Neural crest cell (in vitro differentiated cells): ENCODE results near the gene MRM2. TPM values are rescaled to one million over a fixed set of nuclear protein-coding genes. Genes with fewer than 3 reads are reported as not detected.

ENCODE experiments used
- DNase-seq: peaks from one replicate; pipeline ENCODE4 v3.0.0; 2021; ENCODE audit warnings: low read depth, mixed read lengths, low spot score
- H3K27ac Mint-ChIP-seq: one replicate; pipeline ENCODE4 v1.8.0; 2021; ENCODE audit warnings: mild to moderate bottlenecking, mixed read lengths; ENCODE audit not compliant: unreplicated experiment
- H3K27me3 Mint-ChIP-seq: 2 replicates; pipeline ENCODE4 v1.8.0; 2021; ENCODE audit warnings: low read depth, mild to moderate bottlenecking, mixed read lengths
- H3K36me3 Mint-ChIP-seq: 2 replicates; pipeline ENCODE4 v1.8.0; 2021; ENCODE audit warnings: low read depth, mild to moderate bottlenecking, mixed read lengths
- H3K4me1 Mint-ChIP-seq: 2 replicates; pipeline ENCODE4 v1.8.0; 2021; ENCODE audit warnings: mixed read lengths
- H3K4me3 Mint-ChIP-seq: one replicate; pipeline ENCODE4 v1.8.0; 2021; ENCODE audit warnings: mild to moderate bottlenecking, mixed read lengths
- H3K9me3 Mint-ChIP-seq: 2 replicates; pipeline ENCODE4 v1.8.0; 2021; ENCODE audit warnings: mixed read lengths
- total RNA-seq: library from RNA; stranded (reverse); gene quantifications from 2 replicates; pipeline ENCODE4 v1.2.1, GENCODE V29; 2021
- TF ChIP-seq, protein P1 (sequence below): fragments of 200-600 bp; sonication (generic); conservative IDR thresholded peaks from 2 replicates; pipeline ENCODE4 v1.5.0; 2021; ENCODE audit warnings: antibody characterized with exemption, mild to moderate bottlenecking

MRM2 gene
- total RNA-seq, 1 donor from 2014 or later, result 48.5 TPM

DNA sequence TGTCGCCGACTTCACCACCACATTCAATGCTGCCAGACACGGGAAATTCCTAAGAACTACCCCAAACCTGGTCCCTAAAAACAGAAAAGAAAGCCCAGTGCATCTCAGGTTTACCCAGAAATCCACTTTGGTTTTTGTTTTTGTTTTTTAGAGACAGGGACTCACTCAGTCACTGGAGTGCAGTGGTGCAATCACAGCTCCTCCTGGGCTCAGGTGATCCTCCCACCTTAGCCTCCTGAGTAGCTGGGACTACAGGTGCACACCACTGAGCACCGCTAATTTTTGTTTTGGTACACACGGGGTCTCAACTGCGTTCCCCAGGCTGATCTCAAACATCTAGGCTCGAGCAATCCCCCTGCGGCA is 32.1 kb downstream of the MRM2 start:
- Mint-ChIP-seq H3K27me3 (no peaks in the 10 kb centered on the region), H3K9me3 (no peaks in the 10 kb centered on the region), H3K4me3 (no peak overlapping the region), H3K27ac (no peak overlapping the region), H3K4me1 (no peaks in the 10 kb centered on the region), H3K36me3 (peaks cover 17% of the 10 kb centered on the region)
- TF ChIP-seq, protein P1, sequence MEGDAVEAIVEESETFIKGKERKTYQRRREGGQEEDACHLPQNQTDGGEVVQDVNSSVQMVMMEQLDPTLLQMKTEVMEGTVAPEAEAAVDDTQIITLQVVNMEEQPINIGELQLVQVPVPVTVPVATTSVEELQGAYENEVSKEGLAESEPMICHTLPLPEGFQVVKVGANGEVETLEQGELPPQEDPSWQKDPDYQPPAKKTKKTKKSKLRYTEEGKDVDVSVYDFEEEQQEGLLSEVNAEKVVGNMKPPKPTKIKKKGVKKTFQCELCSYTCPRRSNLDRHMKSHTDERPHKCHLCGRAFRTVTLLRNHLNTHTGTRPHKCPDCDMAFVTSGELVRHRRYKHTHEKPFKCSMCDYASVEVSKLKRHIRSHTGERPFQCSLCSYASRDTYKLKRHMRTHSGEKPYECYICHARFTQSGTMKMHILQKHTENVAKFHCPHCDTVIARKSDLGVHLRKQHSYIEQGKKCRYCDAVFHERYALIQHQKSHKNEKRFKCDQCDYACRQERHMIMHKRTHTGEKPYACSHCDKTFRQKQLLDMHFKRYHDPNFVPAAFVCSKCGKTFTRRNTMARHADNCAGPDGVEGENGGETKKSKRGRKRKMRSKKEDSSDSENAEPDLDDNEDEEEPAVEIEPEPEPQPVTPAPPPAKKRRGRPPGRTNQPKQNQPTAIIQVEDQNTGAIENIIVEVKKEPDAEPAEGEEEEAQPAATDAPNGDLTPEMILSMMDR, result no peak
- DNase-seq, result no peak

DNA sequence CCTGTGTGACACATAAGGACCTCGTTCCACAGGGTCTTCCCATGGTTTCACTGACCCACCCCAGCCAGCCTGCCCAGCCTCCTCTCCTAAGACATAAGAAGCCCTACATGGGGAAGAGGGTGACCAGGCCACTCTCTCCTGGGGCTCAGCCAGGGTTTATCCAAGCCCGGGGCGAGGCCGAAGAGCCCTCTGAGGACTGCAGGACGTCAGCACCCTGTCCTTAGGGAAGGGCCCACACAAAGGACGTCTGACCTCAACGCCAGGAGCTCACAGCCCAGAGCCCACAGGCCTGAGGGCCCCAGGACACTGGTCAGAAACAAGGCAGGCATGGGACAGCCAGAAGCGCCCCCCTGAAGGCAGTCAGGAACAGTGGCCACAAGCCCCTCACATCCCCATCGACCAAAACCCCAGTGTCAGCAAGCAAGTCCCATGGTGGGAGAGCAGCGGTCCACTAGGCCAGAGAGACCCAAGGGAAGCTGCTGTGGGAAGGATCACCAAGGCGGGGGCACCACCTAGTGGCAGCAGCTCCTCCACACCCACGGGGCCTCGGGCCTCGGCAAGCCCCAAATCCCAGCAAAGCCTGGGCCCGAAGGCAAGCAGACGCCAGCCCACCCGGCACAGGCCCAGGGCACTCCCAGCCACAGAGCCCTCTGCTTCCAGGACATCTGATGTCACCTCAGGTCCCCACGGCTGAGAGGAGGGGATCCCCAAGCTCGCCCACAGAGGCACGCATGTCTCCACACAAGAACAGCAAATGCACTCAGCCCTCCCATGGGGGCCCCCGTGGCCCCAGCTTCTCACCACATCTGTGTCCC is 32.7 kb downstream of the MRM2 start:
- peak; percentile 74 for DNase-seq
- Mint-ChIP-seq H3K4me3 (no peak overlapping the region), H3K9me3 (no peaks in the 10 kb centered on the region)

DNA sequence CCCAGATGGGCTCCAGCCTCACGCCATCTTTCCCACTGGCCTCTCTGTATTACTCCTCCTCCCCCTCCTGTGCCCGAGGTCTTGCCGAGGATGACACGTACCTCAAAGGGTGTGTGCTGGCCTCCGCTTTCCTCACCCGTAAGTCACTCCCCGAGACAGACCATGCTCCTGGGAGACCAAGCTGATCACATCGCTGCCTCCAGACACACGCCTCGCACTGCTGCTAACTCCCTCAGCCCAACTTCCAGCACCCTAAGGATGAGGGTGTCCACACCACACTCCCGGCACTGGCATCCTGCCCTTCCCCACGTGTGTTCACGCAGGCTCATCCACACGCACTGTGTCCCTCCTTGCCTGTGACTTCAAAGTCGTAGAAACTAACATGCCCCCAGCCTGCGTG is 33.3 kb downstream of the MRM2 start:
- peaks cover 9% of the 10 kb centered on the region for H3K4me1 Mint-ChIP-seq
- no peaks in the 10 kb centered on the region for H3K27me3 Mint-ChIP-seq
- H3K4me3 Mint-ChIP-seq, result no peak overlapping the region
- no peak for DNase-seq
- peaks cover 17% of the 10 kb centered on the region for H3K36me3 Mint-ChIP-seq
- H3K27ac Mint-ChIP-seq, result peak overlapping the region; percentile 88
- TF ChIP-seq, protein P1, result no peak
- no peaks in the 10 kb centered on the region for H3K9me3 Mint-ChIP-seq

More for the DNA sequence above, 32.7 kb downstream of the MRM2 start:
- Mint-ChIP-seq H3K36me3 (peaks cover 17% of the 10 kb centered on the region), H3K27ac (peak overlapping the region; percentile 88), H3K27me3 (no peaks in the 10 kb centered on the region), H3K4me1 (peaks cover 2% of the 10 kb centered on the region)
- TF ChIP-seq, protein P1, result peak; percentile 82

DNA sequence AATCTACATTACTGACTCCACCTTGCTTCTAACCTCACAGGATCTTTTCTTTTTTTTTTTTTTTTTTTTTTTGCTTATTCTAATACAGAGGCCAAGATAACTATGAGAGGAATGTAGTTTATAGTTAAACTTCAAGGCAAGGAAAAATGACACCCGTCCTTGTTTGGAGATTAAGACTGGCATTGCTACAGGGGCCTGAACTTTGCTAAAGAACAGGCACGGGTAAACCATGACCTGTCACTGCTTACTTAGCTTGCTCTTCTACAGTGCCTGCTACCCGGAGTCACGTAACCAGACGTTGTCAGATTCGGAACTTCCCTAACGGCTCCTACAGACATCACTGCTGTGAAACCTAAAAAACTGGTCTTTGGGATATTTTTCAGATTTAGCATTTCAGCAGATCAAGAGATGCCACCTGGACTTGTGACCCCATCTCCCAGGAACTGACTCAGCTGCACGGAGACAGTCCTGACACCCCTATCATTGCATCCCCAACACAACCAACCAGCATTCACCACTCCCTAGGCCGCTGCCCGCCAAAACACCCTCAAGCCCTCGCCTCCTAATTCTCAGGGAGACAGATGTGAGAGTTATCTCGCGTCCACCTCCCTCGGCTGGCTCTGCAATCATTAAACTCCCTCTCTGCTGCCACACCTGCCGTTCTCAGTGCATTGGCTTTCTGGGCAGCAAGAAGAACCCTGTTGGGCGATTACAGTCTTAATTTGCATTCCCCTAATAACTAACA is 36.8 kb downstream of the MRM2 start:
- Mint-ChIP-seq H3K27me3 (no peaks in the 10 kb centered on the region), H3K36me3 (peaks cover 9% of the 10 kb centered on the region), H3K27ac (peak overlapping the region; percentile 81), H3K4me1 (peaks cover 16% of the 10 kb centered on the region), H3K4me3 (no peak overlapping the region), H3K9me3 (no peaks in the 10 kb centered on the region)
- DNase-seq, result no peak
- TF ChIP-seq, protein P1, result no peak

DNA sequence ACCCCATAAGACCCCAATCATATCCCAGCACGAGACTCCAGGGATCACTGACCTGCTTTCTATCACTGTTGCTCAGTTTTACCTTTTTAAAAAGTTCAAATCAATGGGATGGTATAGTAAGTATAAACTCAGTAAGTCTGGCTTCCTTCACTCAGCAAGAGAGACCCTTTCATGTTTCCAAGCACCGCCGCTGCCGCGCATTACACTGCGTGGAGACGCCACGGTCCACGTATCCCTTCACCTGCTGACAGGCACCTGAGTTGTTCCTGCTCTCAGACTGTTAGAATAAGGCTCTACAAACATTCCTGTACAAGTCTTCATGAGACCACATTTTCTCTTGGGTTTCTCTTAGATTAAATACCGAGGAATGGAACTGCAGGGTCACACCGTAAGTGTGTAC is 37.6 kb downstream of the MRM2 start:
- TF ChIP-seq, protein P1, result no peak
- Mint-ChIP-seq H3K27me3 (no peaks in the 10 kb centered on the region), H3K4me3 (no peak overlapping the region), H3K36me3 (peaks cover 9% of the 10 kb centered on the region), H3K4me1 (peaks cover 16% of the 10 kb centered on the region), H3K27ac (no peak overlapping the region), H3K9me3 (no peaks in the 10 kb centered on the region)
- DNase-seq, result no peak
